Lower lobe of right lung (tissue), 1 donor: Measurements from ENCODE around the gene ORC2. TPM values are rescaled to one million over a fixed set of nuclear protein-coding genes. Genes with fewer than 3 reads are reported as not detected.

Experiments used
- total RNA-seq: library from RNA; stranded (reverse); fragmentation: NEBNext Ultra II Directional; extraction: Animal tissue kit (Norgen Biotek cat#: 25700); gene quantifications from one replicate; pipeline ENCODE4 v1.2.1, GENCODE V29; 2021
- donor health status: DM: no; HTN: yes; CAD: no; lungs with severe emphysema.

The ORC2 gene
- total RNA-seq, 1 donor from 2014 or later: 28.6 TPM

Other genes starting within 250 kb of the ORC2 start
- gene BZW1, start 151.8 kb downstream of the ORC2 start, total RNA-seq: 154 TPM
- 132 TPM for gene CLK1, start 99.0 kb downstream of the ORC2 start, total RNA-seq
- gene PPIL3, start 74.6 kb downstream of the ORC2 start, total RNA-seq: 35.0 TPM
- gene NIF3L1, start 74.3 kb downstream of the ORC2 start, total RNA-seq: 20.5 TPM
- gene HYCC2, start 108.0 kb upstream of the ORC2 start, total RNA-seq: 36.7 TPM
- 73.8 TPM for gene NDUFB3, start 108.3 kb upstream of the ORC2 start, total RNA-seq
- gene CFLAR, start 152.5 kb upstream of the ORC2 start, total RNA-seq: 345 TPM
- 26.7 TPM for gene CASP10, start 219.5 kb upstream of the ORC2 start, total RNA-seq